GM12878 (cell line): Measurements from ENCODE around the gene SEPTIN5. TPM values are rescaled to one million over a fixed set of nuclear protein-coding genes. Genes with fewer than 3 reads are reported as not detected.

Experiments used
- CEBPB ChIP-seq, 2 experiments: fragments of 150-350 bp in 1 of 2; IDR thresholded peaks; 2 replicates each; pipeline ENCODE4 v1.6.1; 2012 to 2014; ENCODE audit warnings: low read depth in 2 of 2, low read length in 2 of 2, borderline replicate concordance in 1 of 2, inconsistent platforms in 1 of 2
- MXI1 ChIP-seq: fragments of 150-350 bp; IDR thresholded peaks from 2 replicates; pipeline ENCODE4 v1.6.1; 2011; ENCODE audit warnings: low read depth, mild to moderate bottlenecking, inconsistent platforms, low read length, improper control_type of control experiment
- NR2C1 ChIP-seq: fragments of 450-650 bp; IDR thresholded peaks from 2 replicates; pipeline ENCODE4 v1.6.1; 2017; ENCODE audit warnings: antibody characterized with exemption, mild to moderate bottlenecking, moderate library complexity
- SP1 ChIP-seq: IDR thresholded peaks from one replicate; pipeline ENCODE4 v1.6.1; 2011; ENCODE audit warnings: low read depth, low read length
- polyA plus RNA-seq, 11 experiments: library from polyadenylated mRNA; depleted of rRNA in 4 of 11; unstranded in 6 of 11; stranded (reverse) in 5 of 11; fragments of >200 nt; fragmentation: Nextera tagmentation in 4 of 11; fragmentation: Illumina TruSeq in 1 of 11; extraction: Ambion mirVana in 4 of 11; extraction: Trizol in 1 of 11; gene quantifications; 1 replicate in 1 of 11; 2 replicates in 10 of 11; pipeline versions ENCODE4 v1.2.1 to v1.2.3, GENCODE V29; 2011 to 2016; ENCODE audit warnings: inconsistent platforms in 2 of 11, missing spikeins in 2 of 11, low read depth in 1 of 11
- total RNA-seq, 4 experiments: library from RNA; depleted of rRNA in 3 of 4; stranded (reverse); fragments of >200 nt in 3 of 4; fragmentation: Illumina TruSeq in 1 of 4; extraction: Trizol in 1 of 4; gene quantifications; 2 replicates each; pipeline versions ENCODE4 v1.2.1 to v1.2.3, GENCODE V29; 2013 to 2021
- TF ChIP-seq, protein P1 (sequence below): fragments of 450-650 bp; formaldehyde crosslinking; IDR thresholded peaks from 2 replicates; pipeline ENCODE4 v1.4.0; 2020; ENCODE audit warnings: mild to moderate bottlenecking, moderate library complexity
- TF ChIP-seq, protein P2 (sequence below): IDR thresholded peaks from 2 replicates; pipeline ENCODE4 v1.6.1; 2012; ENCODE audit warnings: mild to moderate bottlenecking, low read depth, low read length

SEPTIN5 gene
- total and polyA plus RNA-seq, 10 of the 15 experiments (the other 5 are each of a cell fraction or from before 2014, with no cell fraction given) = 0.13 to 1.1 (median 0.34) TPM; not detected in 5

DNA sequence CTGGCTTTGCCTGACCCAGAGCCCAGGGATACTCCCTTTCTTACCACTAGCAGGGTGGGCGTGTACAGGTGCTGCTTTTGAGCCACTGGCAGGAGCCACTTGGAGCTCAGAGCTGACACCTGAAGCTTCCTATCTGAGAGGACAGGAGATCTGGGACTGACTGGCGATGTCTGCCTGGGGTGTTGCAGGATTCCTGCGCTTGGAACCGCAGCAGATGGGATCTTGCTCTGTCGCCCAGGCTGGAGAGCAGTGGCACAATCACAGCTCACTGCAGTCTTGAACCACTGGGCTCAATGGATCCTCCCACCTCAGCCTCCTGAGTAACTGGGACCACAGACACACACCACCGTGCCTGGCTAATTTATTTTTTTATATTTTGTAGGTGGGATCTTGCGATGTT is 26.8 kb downstream of the SEPTIN5 start (continued):
- TF ChIP-seq, protein P1, sequence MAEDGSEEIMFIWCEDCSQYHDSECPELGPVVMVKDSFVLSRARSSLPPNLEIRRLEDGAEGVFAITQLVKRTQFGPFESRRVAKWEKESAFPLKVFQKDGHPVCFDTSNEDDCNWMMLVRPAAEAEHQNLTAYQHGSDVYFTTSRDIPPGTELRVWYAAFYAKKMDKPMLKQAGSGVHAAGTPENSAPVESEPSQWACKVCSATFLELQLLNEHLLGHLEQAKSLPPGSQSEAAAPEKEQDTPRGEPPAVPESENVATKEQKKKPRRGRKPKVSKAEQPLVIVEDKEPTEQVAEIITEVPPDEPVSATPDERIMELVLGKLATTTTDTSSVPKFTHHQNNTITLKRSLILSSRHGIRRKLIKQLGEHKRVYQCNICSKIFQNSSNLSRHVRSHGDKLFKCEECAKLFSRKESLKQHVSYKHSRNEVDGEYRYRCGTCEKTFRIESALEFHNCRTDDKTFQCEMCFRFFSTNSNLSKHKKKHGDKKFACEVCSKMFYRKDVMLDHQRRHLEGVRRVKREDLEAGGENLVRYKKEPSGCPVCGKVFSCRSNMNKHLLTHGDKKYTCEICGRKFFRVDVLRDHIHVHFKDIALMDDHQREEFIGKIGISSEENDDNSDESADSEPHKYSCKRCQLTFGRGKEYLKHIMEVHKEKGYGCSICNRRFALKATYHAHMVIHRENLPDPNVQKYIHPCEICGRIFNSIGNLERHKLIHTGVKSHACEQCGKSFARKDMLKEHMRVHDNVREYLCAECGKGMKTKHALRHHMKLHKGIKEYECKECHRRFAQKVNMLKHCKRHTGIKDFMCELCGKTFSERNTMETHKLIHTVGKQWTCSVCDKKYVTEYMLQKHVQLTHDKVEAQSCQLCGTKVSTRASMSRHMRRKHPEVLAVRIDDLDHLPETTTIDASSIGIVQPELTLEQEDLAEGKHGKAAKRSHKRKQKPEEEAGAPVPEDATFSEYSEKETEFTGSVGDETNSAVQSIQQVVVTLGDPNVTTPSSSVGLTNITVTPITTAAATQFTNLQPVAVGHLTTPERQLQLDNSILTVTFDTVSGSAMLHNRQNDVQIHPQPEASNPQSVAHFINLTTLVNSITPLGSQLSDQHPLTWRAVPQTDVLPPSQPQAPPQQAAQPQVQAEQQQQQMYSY (CRISPR knock-in tag) = no peak
- TF ChIP-seq NR2C1 (no peak), SP1 (no peak), CEBPB (IDR thresholded peaks at IDR 0.05; ENCODE audit: borderline replicate concordance in 1 of 2, low read depth in 2 of 2, low read length in 2 of 2) (no peak), MXI1 (no peak)
- TF ChIP-seq, protein P2, sequence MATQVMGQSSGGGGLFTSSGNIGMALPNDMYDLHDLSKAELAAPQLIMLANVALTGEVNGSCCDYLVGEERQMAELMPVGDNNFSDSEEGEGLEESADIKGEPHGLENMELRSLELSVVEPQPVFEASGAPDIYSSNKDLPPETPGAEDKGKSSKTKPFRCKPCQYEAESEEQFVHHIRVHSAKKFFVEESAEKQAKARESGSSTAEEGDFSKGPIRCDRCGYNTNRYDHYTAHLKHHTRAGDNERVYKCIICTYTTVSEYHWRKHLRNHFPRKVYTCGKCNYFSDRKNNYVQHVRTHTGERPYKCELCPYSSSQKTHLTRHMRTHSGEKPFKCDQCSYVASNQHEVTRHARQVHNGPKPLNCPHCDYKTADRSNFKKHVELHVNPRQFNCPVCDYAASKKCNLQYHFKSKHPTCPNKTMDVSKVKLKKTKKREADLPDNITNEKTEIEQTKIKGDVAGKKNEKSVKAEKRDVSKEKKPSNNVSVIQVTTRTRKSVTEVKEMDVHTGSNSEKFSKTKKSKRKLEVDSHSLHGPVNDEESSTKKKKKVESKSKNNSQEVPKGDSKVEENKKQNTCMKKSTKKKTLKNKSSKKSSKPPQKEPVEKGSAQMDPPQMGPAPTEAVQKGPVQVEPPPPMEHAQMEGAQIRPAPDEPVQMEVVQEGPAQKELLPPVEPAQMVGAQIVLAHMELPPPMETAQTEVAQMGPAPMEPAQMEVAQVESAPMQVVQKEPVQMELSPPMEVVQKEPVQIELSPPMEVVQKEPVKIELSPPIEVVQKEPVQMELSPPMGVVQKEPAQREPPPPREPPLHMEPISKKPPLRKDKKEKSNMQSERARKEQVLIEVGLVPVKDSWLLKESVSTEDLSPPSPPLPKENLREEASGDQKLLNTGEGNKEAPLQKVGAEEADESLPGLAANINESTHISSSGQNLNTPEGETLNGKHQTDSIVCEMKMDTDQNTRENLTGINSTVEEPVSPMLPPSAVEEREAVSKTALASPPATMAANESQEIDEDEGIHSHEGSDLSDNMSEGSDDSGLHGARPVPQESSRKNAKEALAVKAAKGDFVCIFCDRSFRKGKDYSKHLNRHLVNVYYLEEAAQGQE = no peak
